SK-N-SH (cell line): ENCODE measurements around the gene SPACDR. TPM values are rescaled to one million over a fixed set of nuclear protein-coding genes. Genes with fewer than 3 reads are reported as not detected.

Experiments used
- CTCF ChIA-PET: fragments of 300-600, 350-600 bp; formaldehyde crosslinking; extraction: SDS; loops from one replicate; lab custom pipeline; 2021; lab: Yijun Ruan, JAX
- POLR2A ChIA-PET: fragments of 350-600 bp; sonication (Branson Sonifier 250); formaldehyde crosslinking; extraction: SDS; loops from one replicate; lab custom pipeline; 2020; ENCODE audit warnings: antibody characterized with exemption, inconsistent platforms; lab: Yijun Ruan, JAX
- DNase-seq: peaks from one replicate; pipeline ENCODE4 v3.0.0; 2012
- H2AFZ ChIP-seq: fragments of 200-600 bp; sonication (generic); 2 replicates; pipeline ENCODE4 v1.8.1; 2016; ENCODE audit warnings: antibody characterized with exemption, mild to moderate bottlenecking, low read depth
- H3F3A ChIP-seq: fragments of 200-600 bp; sonication (generic); replicated peaks from 2 replicates; pipeline ENCODE3; 2016; ENCODE audit warnings: antibody characterized with exemption, mild to moderate bottlenecking; ENCODE audit not compliant: insufficient read depth
- H3K27ac ChIP-seq, 2 experiments: fragments of 200-500 bp in 1 of 2; fragments of 200-600 bp in 1 of 2; sonication (Bioruptor generic) in 1 of 2; sonication (generic), shearing (Covaris generic) in 1 of 2; 2 replicates each; pipeline versions ENCODE4 v1.5.1 to v1.6.1; 2014 to 2016; ENCODE audit warnings: low read depth in 2 of 2, inconsistent platforms in 1 of 2, low read length in 1 of 2, mild to moderate bottlenecking in 1 of 2, mixed read lengths in 1 of 2
- H3K27me3 ChIP-seq: fragments of 200-600 bp; sonication (generic), shearing (Covaris generic); 2 replicates; pipeline ENCODE4 v1.6.1; 2016; ENCODE audit warnings: mixed run types; ENCODE audit not compliant: insufficient read depth
- H3K36me3 ChIP-seq, 2 experiments: fragments of 200-500 bp in 1 of 2; fragments of 200-600 bp in 1 of 2; sonication (Bioruptor generic) in 1 of 2; sonication (generic) in 1 of 2; replicated peaks in 1 of 2; 2 replicates each; pipeline versions ENCODE3 to v1.5.1; 2014 to 2016; ENCODE audit warnings: low read length in 1 of 2, mild to moderate bottlenecking in 1 of 2; ENCODE audit not compliant: insufficient read depth in 2 of 2, control insufficient read depth in 1 of 2
- H3K4me1 ChIP-seq, 2 experiments: fragments of 200-500 bp in 1 of 2; fragments of 200-600 bp in 1 of 2; sonication (Bioruptor generic) in 1 of 2; sonication (generic), shearing (Covaris generic) in 1 of 2; 2 replicates each; pipeline versions ENCODE4 v1.5.1 to v1.6.1; 2014 to 2016; ENCODE audit warnings: low read depth in 1 of 2, low read length in 1 of 2, mixed run types in 1 of 2; ENCODE audit not compliant: insufficient read depth in 2 of 2, control insufficient read depth in 1 of 2
- H3K4me2 ChIP-seq: fragments of 200-600 bp; sonication (generic), shearing (Covaris generic); 2 replicates; pipeline ENCODE4 v1.6.1; 2017; ENCODE audit warnings: mixed run types
- H3K4me3 ChIP-seq, 2 experiments: fragments of 200-500 bp in 1 of 2; fragments of 200-600 bp in 1 of 2; sonication (Bioruptor generic) in 1 of 2; sonication (generic), shearing (Covaris generic) in 1 of 2; 2 replicates each; pipeline versions ENCODE4 v1.5.1 to v1.8.1; 2014 to 2016; ENCODE audit warnings: low read depth in 2 of 2, inconsistent platforms in 1 of 2, low read length in 1 of 2, mild to moderate bottlenecking in 1 of 2, mixed read lengths in 1 of 2, moderate library complexity in 1 of 2
- H3K79me2 ChIP-seq: fragments of 200-600 bp; sonication (generic); 2 replicates; pipeline ENCODE4 v1.8.1; 2017; ENCODE audit warnings: mild to moderate bottlenecking; ENCODE audit not compliant: insufficient read depth
- H3K9ac ChIP-seq: fragments of 200-600 bp; sonication (generic); 2 replicates; pipeline ENCODE4 v1.6.1; 2017; ENCODE audit warnings: mixed run types
- H3K9me2 ChIP-seq: fragments of 200-600 bp; sonication (generic); 2 replicates; pipeline ENCODE4 v1.6.1; 2017; ENCODE audit warnings: mixed run types
- H3K9me3 ChIP-seq: fragments of 200-600 bp; sonication (generic); 2 replicates; pipeline ENCODE4 v1.6.1; 2017; ENCODE audit warnings: mixed run types, mild to moderate bottlenecking, moderate library complexity
- H4K20me1 ChIP-seq: fragments of 200-600 bp; sonication (generic); 2 replicates; pipeline ENCODE4 v1.6.1; 2017; ENCODE audit warnings: mild to moderate bottlenecking, mixed run types; ENCODE audit not compliant: insufficient read depth
- CTCF ChIP-seq: fragments of 200-600 bp; sonication (generic); IDR thresholded peaks from 2 replicates; pipeline ENCODE4 v1.6.1; 2017; ENCODE audit warnings: antibody characterized with exemption, mild to moderate bottlenecking, moderate library complexity
- ELF1 ChIP-seq: IDR thresholded peaks from 2 replicates; pipeline ENCODE4 v1.4.0; 2012
- FOSL2 ChIP-seq: IDR thresholded peaks from 2 replicates; pipeline ENCODE4 v1.4.0; 2012; ENCODE audit warnings: low read depth, mild to moderate bottlenecking, moderate library complexity, borderline replicate concordance
- GABPA ChIP-seq: IDR thresholded peaks from 2 replicates; pipeline ENCODE4 v1.4.0; 2012; ENCODE audit warnings: low read depth, mild to moderate bottlenecking
- GATA2 ChIP-seq: sonication (generic); formaldehyde crosslinking; IDR thresholded peaks from 2 replicates; pipeline ENCODE4 v1.5.0; 2020; ENCODE audit warnings: mild to moderate bottlenecking, missing genetic modification reagents
- IRF3 ChIP-seq: fragments of 150-350 bp; IDR thresholded peaks from 2 replicates; pipeline ENCODE4 v1.6.1; 2016; ENCODE audit warnings: mild to moderate bottlenecking, low read depth, low read length
- MAX ChIP-seq: IDR thresholded peaks from 2 replicates; pipeline ENCODE4 v1.4.0; 2012; ENCODE audit warnings: low read depth
- MEF2A ChIP-seq: IDR thresholded peaks from 2 replicates; pipeline ENCODE4 v1.4.0; 2012; ENCODE audit warnings: low read depth, borderline replicate concordance
- MXI1 ChIP-seq: IDR thresholded peaks from 2 replicates; pipeline ENCODE4 v1.6.1; 2012; ENCODE audit warnings: mild to moderate bottlenecking, low read depth, low read length, improper control_type of control experiment
- NFIC ChIP-seq: IDR thresholded peaks from 2 replicates; pipeline ENCODE4 v1.4.0; 2012; ENCODE audit warnings: borderline replicate concordance
- PBX3 ChIP-seq: IDR thresholded peaks from 2 replicates; pipeline ENCODE4; 2012
- RFX5 ChIP-seq: IDR thresholded peaks from 2 replicates; pipeline ENCODE4 v1.6.1; 2012; ENCODE audit warnings: mild to moderate bottlenecking, improper control_type of control experiment, low read length
- RXRA ChIP-seq: IDR thresholded peaks from 2 replicates; pipeline ENCODE4 v1.4.0; 2012; ENCODE audit warnings: low read depth, mild to moderate bottlenecking, borderline replicate concordance
- SMC3 ChIP-seq: IDR thresholded peaks from 2 replicates; pipeline ENCODE4 v1.6.1; 2012; ENCODE audit warnings: low read depth, low read length, improper control_type of control experiment
- TAF1 ChIP-seq: IDR thresholded peaks from 2 replicates; pipeline ENCODE4 v1.6.1; 2012; ENCODE audit warnings: low read depth, mild to moderate bottlenecking, low read length, moderate library complexity, borderline replicate concordance
- TCF12 ChIP-seq: IDR thresholded peaks from 2 replicates; pipeline ENCODE4 v1.4.0; 2012
- USF1 ChIP-seq: IDR thresholded peaks from 2 replicates; pipeline ENCODE4 v1.4.0; 2012; ENCODE audit warnings: low read depth, borderline replicate concordance
- USF2 ChIP-seq: fragments of 150-350 bp; IDR thresholded peaks from 2 replicates; pipeline ENCODE4 v1.6.1; 2017; ENCODE audit warnings: antibody characterized with exemption, low read length, low read depth, borderline replicate concordance
- YY1 ChIP-seq: IDR thresholded peaks from 2 replicates; pipeline ENCODE4 v1.4.0; 2012; ENCODE audit warnings: low read depth, mild to moderate bottlenecking
- ZBTB33 ChIP-seq: IDR thresholded peaks from 2 replicates; pipeline ENCODE4 v1.4.0; 2012; ENCODE audit warnings: low read depth, borderline replicate concordance
- WGBS: methylation state at CpG from one replicate; pipeline ENCODE4 v1.1.6; 2017; ENCODE audit warnings: low lambda C conversion rate; 5-methylcytosine and 5-hydroxymethylcytosine counted together
- polyA plus RNA-seq, 3 experiments: library from polyadenylated mRNA; depleted of rRNA; stranded (reverse); fragments of >200 nt; gene quantifications; 2 replicates each; pipeline ENCODE4 v1.2.3, GENCODE V29; 2012

Gene SPACDR
- polyA plus RNA-seq, 1 of the 3 experiments (the other 2 are of a cell fraction): 1.5 TPM

- no peak for TF ChIP-seq IRF3
- TF ChIP-seq TAF1: no peak
- no peak for TF ChIP-seq GATA2
These were observed 22.1 kb upstream of the SPACDR start (continued) for GRCh38 chr7:100486111-100486636.

GRCh38 chr7:100485471-100485876, 21.4 kb upstream of the SPACDR start:
- Histone ChIP-seq H3K36me3 (peaks cover 0 to 6% of the 10 kb centered on the region in 2 experiments), H3K9ac (no peak overlapping the region), H3K4me1 (peaks cover 3 to 40% of the 10 kb centered on the region in 2 experiments; a peak in 2 of 4 replicates), H3K79me2 (peaks cover 5% of the 10 kb centered on the region; the same call in 1 of the 2 replicates), H3K9me2 (no peaks in the 10 kb centered on the region), H3K4me2 (peak overlapping the region; percentile 93; the same call in 1 of the 2 replicates), H3K27ac (no peak overlapping the region; a peak in 1 of 4 replicates), H4K20me1 (no peaks in the 10 kb centered on the region), H3K4me3 (no peak overlapping the region), H2AFZ (no peak overlapping the region), H3F3A (peaks cover 6% of the 10 kb centered on the region), H3K27me3 (no peaks in the 10 kb centered on the region), H3K9me3 (no peaks in the 10 kb centered on the region)
- TF ChIP-seq ZBTB33: no peak
- TF ChIP-seq SMC3: no peak
- TF ChIP-seq MAX: no peak
- no peak for TF ChIP-seq NFIC
- no peak for TF ChIP-seq FOSL2
- TF ChIP-seq RXRA: no peak
- no peak for TF ChIP-seq GABPA
- TF ChIP-seq TCF12: no peak
- TF ChIP-seq MXI1: no peak
- no peak for TF ChIP-seq TAF1
- TF ChIP-seq RFX5: no peak
- no peak for TF ChIP-seq USF2
- no peak for TF ChIP-seq MEF2A
- no peak for TF ChIP-seq ELF1
- no peak for TF ChIP-seq PBX3
- TF ChIP-seq CTCF: no peak
- TF ChIP-seq USF1: no peak
- no peak for TF ChIP-seq YY1
- DNase-seq: peak; percentile 33
- 78% methylated on average over 4 of the region's 4 CpGs for WGBS
- ChIA-PET POLR2A (no interaction called here), CTCF (interaction anchor here (1.0 to 11.1 kb wide), 4 partner anchors 16 to 206 kb away, joined by 3 to 151 read pairs (median 18); partner anchors contain the start of gene AGFG2)
